Activated T-cell treated with anti-CD3 and anti-CD28 coated beads for 24 hours (primary cell): ENCODE data around the gene CAPN8.
"Not testable (repeated sequence)": the region's sequence is repeated elsewhere in the genome, so short reads cannot be mapped to it uniquely, and the experiment has no call there.

Experiments used
- DNase-seq: peaks from one replicate; pipeline ENCODE4 v3.0.0-alpha.2; 2020; ENCODE audit warnings: low read depth

CAPN8 gene

DNA sequence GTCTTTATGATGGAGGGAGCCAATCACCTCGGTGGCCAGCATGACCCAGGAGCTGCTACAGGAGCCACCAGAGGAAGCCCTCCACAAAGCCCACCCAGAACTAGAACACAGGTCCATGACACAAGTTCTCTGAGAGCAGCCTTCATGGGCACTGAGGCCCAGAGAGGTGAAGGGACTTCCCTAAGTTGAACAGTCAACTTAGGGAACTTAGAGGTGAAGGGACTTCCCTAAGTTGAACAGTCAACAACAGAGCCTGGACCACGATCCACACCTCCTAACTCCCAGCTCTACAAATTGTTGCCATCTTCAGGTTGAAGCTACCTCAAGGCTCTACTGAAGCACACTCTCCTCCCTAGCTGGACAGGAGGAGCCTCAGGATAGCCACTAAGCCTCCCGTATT lies 139.5 kb downstream of the CAPN8 start:
- no peak for DNase-seq

DNA sequence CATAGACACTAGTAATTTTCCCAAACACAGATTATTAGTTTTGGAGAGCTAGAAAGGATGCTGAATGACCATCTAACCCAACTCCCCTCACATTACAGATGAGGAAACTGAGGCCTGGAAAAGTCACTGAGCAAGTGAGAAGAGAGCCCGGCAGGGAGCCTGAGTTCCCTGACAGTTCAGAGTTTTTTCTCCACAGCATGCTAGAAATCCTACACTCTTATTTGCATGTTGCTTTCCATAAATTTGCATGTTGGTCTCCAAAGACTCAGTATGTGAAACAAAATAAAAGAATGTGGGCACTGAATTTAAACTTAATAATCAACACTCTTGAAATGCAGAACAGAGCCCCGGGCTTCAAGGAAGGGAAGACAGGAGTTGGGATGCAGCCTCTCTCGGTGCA lies 140.0 kb downstream of the CAPN8 start:
- no peak for DNase-seq

DNA sequence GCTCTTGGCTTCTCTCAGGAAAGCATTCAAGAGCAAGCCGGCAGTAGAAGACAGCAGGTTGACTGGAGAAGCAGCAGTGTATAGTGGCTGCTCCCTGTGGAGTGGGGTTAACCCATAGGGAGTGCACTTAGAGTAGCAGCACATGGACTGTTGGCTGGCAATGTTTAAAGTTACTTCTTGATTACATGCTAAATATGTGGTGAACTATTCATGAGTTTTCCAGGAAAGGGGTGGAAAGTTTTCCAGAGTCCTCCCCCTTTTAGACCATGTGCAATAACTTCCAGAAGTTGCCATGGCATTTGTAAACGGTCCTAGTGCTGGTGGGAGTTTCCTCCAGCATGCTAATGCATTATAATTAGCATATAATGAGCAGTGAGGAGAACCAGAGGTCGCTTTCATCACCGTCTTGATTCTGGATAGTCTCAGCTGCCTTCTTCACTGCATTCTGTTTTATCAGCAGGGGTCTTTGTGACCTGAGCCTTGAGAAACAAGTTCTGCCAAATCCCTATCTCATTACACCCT lies 140.5 kb downstream of the CAPN8 start:
- DNase-seq, result no peak

DNA sequence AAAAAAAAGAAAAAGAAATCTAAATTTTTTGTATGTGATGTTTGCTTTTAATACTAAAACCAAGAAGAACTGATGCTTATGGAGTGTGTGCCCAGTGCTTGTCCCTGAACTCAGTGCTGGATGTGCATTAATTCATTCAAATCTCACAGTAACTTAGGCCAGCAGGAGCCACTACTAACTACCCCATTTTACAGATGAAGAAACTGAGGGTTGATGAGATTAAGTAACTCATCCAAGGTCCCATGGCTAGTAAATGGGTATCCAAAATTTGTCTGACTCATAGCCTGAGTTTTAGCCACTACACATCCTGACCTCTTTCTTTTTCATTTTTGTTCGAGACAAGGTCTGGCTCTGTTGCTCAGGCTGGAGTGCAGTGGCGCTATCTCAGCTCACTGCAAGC lies 144.4 kb downstream of the CAPN8 start:
- no peak for DNase-seq

DNA sequence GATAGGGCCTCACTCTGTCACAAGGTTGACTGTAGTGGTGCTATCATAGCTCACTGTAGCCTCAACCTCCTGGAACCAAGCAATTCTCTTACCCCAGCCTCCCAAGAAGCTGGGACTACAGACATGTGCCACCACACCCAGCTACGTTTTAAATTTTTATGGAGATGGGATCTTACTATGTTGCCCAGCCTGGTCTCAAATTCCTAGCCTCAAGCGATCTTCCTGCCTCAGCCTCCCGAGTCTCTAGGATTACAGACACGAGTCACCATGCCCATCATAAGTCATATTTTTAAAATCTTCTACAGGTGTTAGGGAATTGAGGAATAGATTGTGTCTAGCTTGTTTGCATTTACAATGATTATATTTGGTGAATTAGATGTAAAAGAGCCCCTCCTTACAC lies 145.3 kb downstream of the CAPN8 start:
- DNase-seq, result no peak

DNA sequence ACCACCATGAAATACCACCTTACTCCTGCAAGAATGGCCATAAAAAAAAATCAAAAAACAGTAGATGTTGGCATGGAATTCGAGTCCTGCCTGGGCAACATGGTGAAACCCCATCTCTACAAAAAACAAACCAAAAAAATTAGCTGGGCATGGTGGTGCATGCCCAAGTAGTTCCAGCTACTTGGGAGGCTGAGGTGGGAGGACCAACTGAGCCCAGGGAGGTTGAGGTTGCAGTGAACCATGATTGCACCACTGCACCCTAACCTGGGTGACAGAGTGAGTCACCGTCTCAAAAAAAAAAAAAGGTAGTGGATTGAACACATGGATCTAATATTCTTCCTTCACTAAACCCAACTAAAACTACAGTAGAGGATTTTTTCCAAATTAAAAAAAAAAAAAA lies 146.4 kb downstream of the CAPN8 start:
- DNase-seq, result no peak

DNA sequence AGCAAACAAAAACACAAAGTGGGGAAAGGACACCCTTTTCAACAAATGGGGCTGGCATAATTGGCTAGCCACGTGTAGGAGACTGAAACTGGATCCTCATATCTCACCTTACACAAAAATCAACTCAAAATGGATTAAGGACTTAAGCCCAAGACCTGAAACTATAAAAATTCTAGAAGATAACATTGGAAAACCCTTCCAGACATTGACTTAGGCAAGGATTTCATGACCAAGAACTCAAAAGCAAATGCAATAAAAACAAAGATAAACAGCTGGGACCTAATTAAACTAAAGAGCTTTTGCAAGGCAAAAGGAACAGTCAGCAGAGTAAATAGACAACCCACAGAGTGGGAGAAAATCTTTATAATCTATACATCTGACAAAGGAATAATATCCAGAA lies 146.9 kb downstream of the CAPN8 start:
- not testable (repeated sequence) for DNase-seq

DNA sequence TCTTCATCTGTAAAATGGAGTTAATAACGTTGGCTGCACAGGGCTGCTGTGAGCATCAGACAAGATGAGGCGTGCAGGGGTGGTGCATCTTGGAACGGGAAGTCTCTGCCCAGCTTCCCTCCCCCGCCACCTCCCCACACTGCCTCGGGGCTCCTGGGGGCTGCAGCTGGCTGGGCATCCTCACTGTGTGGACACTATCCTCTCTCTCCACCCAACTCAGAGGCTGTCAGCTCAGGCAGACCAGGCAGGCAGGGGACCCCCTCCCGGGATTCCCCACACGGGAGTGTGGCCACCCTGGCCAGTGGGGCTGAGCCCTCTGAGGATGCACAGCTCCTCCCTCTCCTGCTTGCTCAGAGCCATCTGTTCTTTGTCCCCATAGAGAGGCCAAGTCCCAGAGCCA lies 149.6 kb downstream of the CAPN8 start:
- no peak for DNase-seq

DNA sequence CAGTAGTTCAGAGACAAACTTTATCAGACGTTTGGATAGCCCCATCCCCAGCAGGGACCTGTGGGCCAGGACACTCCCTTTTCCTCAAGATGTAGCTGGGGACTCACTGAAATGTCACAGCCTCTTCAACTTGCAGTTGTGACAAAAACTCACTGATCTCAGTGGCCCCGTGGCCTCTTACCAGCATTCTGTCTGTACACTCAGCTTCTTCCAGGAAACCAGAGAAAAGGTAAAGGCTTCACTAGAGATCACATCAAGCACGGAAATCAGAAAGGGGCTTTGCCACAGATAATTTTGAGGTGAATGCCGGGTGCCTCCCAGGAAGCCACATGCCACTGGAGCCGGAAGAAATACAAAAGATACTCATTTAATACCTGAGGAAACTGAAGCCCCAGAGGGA lies 150.1 kb downstream of the CAPN8 start:
- no peak for DNase-seq

DNA sequence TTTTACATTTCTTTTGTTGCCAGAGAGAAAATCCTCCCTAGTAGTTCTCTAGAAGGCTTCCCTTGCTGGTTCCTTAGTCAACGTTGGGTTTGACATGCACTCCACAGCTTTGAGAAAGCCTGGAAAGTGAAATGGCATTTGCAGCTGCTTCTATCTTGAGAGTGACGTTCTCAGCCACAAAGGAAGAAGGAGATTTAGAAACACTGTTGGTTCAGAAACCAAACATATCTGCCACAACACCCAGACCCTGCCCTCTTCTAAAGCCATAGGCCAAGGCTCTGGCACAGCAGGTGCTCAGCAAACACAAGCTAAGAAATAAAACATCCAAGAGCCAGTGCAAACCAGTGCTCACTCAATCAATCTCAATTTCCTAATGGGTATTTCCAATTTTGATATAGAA lies 150.9 kb downstream of the CAPN8 start:
- DNase-seq, result no peak

DNA sequence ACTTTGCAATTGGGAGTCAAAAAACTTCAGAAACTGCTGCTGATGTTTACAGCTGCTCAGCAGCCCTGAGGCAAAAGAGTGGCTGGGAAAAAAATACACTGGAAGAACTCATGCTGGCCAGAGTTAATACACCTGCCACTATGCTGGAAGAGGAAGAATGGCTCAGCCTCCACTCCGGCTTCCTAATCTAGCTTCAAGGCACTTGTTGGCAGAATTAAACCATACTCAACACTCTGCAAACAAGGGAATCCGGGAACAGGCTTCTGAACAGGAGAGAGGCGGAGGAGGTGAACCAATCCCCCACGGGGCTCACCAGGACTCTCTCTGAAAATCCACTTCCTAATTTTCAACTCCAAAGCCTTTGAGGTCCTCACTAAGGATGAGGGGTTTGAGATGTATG lies 152.2 kb downstream of the CAPN8 start:
- DNase-seq, result no peak

DNA sequence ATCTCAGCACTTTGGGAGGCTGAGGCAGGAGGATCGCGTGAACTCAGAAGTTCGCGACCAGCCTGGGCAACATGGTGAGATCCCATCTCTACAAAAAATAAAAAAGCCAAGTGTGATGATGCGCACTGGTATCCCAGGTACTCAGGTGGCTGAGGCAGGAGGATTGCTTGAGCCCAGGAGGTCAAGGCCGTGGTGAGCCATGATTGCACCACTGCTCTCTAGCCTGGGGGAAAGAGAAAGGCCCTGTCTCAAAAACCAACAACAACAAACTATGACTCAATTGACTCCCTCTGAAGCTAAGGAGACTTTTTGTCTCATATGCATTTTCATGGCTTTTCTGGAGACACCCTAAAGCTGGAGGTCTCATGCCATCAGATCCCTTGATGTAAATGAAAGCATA lies 153.4 kb downstream of the CAPN8 start:
- DNase-seq, result no peak

DNA sequence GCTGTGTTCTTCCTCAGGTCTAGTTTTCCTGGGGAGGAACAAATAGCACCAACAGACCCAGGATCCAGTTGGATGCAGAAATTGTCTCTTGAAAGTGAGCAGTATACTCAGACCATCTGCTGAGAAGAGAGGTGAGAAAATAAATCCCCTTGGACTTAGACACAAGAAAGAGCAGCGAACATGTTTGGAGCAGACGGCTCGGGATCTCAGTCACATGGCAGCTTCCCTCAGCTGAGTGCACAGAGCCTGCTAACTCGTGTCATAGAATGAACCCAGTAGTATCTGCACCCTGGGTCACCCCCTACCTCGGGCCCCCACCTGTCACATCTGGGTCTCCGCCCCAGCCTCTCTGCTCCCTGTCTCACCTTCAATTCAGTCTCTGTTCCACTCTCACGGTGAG lies 156.7 kb downstream of the CAPN8 start:
- no peak for DNase-seq

DNA sequence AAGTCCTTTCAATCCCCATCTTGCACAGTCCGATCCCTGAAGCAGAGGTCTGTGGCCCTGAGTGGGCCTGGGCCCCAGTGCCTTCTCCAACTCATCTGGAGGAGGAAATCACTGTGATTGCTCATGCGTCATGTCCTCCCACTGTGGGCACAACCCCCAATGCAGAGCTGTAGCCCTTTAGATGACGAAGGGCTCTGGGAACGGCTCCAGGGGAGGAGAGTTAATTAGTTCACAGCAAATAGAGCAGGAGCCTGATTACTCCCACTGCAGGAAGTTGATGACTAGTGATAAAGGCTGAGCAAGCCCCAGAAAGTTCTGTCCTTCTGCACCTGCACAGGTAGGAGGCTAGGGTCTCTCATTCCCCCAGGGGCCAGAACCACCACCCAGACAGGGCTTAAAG lies 160.8 kb downstream of the CAPN8 start:
- no peak for DNase-seq

DNA sequence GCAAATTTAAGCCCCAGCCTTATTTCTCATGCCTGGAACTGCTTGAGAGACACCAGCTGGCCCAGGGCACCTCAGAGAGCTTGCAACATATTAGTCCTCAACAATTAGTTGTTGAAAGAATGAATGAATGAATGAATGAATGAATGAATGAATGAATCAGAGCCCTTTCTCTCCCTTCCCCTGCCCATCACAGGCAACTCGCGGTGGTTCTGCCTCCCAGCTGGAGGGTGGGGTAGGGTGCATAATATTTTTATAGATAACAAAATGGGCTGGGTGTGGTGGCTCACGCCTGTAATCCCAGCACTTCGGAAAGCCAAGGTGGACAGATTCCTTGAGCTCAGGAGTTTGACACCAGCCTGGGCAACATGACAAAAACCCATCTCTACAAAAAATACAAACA lies 162.2 kb downstream of the CAPN8 start:
- DNase-seq, result no peak

DNA sequence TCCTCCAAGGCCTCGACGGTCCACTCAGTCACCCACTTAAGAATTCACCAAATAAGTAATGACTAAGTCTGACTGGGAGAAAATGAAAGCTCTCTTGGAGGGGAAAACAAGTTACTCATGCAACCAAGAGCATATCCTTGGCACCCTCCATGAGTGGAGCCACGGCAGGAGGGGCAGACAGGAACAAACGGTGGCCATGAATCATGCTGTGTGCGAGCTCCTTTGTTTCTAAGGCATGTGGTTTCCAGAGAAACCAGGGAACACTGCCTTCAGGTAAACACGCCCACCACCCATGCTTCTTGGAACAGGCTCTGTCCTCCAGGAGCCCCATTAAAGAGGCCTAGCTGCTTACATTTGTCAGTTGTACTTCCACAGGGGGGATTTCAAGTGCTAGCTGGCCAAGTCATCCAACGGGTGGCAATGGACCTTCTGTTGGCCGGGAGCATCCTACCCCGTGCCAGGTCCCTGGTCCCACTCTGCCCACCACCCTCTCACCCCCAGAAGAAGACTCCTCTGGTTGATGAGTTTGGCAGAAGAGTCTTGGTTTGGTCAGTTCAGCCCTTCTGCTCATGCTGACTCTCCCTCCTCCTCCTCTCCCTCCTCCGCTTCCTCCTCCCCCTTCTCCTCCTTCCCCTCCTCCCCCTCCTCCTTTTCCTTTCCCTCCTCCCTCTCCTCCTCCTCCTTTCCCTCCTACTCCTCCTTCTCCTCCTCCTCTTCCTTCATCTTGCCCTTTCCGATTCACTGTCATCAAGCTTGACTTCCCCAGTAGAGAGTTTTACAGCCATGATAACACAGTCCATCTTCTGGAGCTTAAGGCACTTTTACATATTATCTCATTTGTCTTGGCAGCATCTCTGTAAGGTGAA lies 164.7 kb downstream of the CAPN8 start:
- no peak for DNase-seq

DNA sequence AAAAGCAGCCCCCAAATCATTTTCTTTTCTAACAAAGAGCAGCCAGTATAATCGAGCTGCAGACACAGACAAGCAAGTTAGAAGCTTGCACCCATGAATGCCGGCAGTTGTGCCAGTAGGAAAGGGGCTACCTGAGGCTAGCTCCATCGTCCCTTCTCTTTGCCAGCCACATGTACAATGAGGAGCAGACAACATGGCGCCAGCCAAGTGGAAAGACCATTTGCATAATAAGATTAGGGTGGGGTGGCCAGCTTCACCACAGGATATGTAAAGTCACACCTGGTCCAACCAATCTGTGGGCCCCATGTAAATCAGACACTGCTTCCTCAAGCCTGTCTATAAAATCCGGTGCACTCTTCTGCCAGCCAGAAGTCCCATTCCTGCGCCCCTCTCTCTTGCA lies 168.6 kb downstream of the CAPN8 start:
- no peak for DNase-seq

DNA sequence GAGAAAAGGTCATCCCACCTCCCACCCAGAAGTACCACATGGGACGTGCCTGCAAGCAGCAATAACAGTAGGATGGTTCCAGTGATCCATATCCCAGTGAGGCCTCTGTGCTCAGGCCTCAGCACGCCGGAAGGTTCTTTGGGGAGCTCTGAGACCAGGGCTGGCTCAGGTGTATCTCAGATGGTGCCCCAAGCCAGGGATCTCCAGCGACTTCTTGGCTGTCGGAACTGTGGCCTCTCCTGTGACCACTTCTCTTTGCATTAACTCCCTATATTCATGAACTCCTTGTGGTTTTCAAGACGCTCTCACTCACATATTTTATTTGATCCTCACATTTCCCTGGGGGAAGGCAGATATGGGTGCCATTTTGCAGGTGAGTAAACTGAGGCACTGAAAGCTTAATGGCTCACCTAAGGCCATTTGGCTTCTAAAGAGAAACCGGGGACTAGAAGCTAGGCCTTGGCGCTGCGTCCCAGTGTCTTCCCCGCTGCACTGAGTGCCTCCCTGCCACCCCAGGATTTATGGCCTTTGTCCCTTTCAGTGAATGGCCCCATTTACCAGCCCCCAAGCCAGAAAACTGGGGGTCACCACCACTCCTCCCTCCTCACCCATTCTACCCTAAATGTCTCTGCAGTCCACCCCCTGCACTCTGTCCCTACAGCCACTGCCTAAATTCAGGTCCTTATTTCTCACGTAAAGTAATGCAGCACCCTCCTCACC lies 170.4 kb downstream of the CAPN8 start:
- no peak for DNase-seq

DNA sequence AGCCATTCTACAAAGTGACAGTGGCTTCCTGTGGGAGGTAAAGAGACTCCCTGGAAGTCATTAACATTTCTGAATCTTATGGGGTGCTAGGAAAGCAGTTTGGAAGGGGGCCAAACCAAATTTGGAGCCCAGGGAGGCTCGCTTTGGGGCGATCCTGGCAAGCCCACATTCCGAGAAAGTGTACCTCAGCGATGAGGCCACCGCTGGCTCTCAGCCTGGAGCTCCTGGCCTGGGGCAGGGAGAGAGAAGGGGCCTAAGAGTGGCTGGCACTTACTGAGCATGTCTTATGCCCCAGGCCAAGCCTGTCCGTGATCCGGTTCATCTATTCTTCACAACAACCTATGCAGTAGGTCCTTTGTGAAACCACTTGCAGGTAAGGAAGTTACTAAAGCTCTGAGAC lies 173.5 kb downstream of the CAPN8 start:
- DNase-seq, result no peak
